ENCODE measurements around the gene FLRT2. TPM values are rescaled to one million over a fixed set of nuclear protein-coding genes. Genes with fewer than 3 reads are reported as not detected.

FLRT2 gene
- total and polyA plus RNA-seq, 3 donors from 2014 or later = 20.1 to 134 (median 34.4) TPM

DNA sequence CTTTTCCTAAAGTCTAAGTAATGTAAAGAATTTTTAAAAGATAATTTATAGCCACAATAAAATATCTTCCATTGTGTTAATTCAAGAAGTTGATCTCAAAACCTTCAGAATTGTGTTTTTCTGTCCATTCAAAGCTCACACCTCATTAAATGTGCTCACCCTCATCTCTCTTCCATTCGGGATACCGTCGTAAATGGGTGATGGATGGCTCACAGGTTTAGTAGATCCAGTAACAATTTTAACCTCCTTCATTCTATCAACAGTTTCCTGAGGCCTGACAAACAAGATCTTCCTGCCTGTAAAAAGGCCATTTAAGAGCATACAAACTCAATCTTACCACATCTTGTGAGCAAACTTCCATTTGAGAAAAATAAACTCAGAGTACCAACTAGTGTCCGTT, 9.4 kb upstream of the FLRT2 start:
- no peak for DNase-seq
- no peaks in the 10 kb centered on the region for H3K9me3 ChIP-seq
- H3K4me3 ChIP-seq = no peak overlapping the region
- no peak overlapping the region for H3K27ac ChIP-seq
- 91 to 92% methylated on average over 4 of the region's 4 CpGs for WGBS, 2 donors
- intact Hi-C loops (cut with DNase I; ENCODE audit: low total_unique reads) = no loop called here
- H3K36me3 ChIP-seq (ENCODE audit: low read depth, missing control alignments) = no peaks in the 10 kb centered on the region
- no peak for TF ChIP-seq POLR2A (IDR thresholded peaks at IDR 0.05)
- TF ChIP-seq, protein P1, sequence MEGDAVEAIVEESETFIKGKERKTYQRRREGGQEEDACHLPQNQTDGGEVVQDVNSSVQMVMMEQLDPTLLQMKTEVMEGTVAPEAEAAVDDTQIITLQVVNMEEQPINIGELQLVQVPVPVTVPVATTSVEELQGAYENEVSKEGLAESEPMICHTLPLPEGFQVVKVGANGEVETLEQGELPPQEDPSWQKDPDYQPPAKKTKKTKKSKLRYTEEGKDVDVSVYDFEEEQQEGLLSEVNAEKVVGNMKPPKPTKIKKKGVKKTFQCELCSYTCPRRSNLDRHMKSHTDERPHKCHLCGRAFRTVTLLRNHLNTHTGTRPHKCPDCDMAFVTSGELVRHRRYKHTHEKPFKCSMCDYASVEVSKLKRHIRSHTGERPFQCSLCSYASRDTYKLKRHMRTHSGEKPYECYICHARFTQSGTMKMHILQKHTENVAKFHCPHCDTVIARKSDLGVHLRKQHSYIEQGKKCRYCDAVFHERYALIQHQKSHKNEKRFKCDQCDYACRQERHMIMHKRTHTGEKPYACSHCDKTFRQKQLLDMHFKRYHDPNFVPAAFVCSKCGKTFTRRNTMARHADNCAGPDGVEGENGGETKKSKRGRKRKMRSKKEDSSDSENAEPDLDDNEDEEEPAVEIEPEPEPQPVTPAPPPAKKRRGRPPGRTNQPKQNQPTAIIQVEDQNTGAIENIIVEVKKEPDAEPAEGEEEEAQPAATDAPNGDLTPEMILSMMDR (IDR thresholded peaks at IDR 0.05) = no peak
- H3K4me1 ChIP-seq = no peaks in the 10 kb centered on the region
- no peaks in the 10 kb centered on the region for H3K27me3 ChIP-seq

- WGBS, 2 donors = 66 to 71% methylated on average over 2 of the region's 2 CpGs
- no peak for DNase-seq
- TF ChIP-seq POLR2A (IDR thresholded peaks at IDR 0.05) = no peak
- TF ChIP-seq, protein P1 (IDR thresholded peaks at IDR 0.05) = no peak
- Histone ChIP-seq H3K27me3 (no peaks in the 10 kb centered on the region), H3K36me3 (ENCODE audit: low read depth, missing control alignments) (no peaks in the 10 kb centered on the region), H3K27ac (no peak overlapping the region), H3K9me3 (no peaks in the 10 kb centered on the region), H3K4me1 (no peaks in the 10 kb centered on the region), H3K4me3 (no peak overlapping the region)
- intact Hi-C loops (cut with DNase I; ENCODE audit: low total_unique reads) = no loop called here
These were observed 6.3 kb upstream of the FLRT2 start for GRCh38 chr14:85523624-85524023.

DNA sequence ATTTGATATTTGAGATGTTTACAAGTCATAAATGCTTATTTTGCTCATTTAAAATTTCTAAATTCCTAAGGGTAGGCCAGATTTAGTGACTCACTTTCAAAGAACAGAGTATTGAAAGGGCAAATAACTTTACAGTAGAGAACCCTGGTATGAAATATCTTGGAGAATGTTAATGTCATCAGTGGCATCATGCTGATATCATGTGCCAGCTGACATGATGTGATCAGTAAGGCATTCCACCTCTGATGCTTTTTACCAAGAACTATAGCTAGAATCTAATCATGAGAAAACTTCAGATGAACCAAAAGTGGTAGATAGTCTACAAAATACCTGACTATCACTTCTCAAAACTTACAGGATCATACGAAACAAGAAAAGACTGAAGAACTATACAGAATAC, 2.9 kb upstream of the FLRT2 start:
- Histone ChIP-seq H3K9me3 (no peaks in the 10 kb centered on the region), H3K27ac (no peak overlapping the region), H3K4me3 (no peak overlapping the region), H3K27me3 (no peaks in the 10 kb centered on the region), H3K36me3 (ENCODE audit: low read depth, missing control alignments) (no peaks in the 10 kb centered on the region), H3K4me1 (peaks cover 3% of the 10 kb centered on the region)
- intact Hi-C loops (cut with DNase I; ENCODE audit: low total_unique reads) = loop anchor here (5.0 kb wide), 1 partner anchor 180 kb away; no protein-coding TSS in a partner anchor
- no peak for TF ChIP-seq POLR2A (IDR thresholded peaks at IDR 0.05)
- TF ChIP-seq, protein P1 (IDR thresholded peaks at IDR 0.05) = no peak
- no peak for DNase-seq
- WGBS, 2 donors = 89 to 94% methylated on average over 1 of the region's 1 CpG

DNA sequence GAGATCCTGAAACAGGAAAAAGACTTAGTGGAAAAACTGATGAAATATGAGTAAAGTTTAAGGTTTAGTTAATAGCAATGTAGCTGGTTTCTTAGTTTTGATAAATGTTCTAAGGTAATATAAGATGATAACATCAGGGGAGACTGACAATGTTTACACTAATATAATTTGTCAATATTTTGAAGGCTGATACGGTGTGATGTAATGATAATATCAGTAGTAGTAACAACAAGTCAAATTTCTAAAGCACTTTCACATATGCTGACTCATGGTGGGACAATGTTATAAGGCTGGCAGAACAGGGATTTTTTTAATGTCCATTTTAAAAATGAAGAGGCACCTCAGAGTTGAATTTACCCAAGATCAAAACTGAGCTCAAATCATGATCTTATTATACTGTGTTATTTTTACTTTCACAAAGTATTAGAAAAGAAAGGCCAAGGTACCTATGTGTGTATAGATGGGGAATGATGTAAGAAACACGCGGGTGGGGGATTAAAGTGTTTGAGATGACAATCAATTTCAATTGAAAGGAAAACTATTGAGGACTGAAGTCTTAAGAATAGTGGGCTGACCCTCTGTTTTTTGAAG, 2.4 kb upstream of the FLRT2 start:
- H3K4me3 ChIP-seq = no peak overlapping the region
- no peak for DNase-seq
- H3K4me1 ChIP-seq = peaks cover 3% of the 10 kb centered on the region
- H3K27me3 ChIP-seq = no peaks in the 10 kb centered on the region
- intact Hi-C loops (cut with DNase I; ENCODE audit: low total_unique reads) = loop anchor here (5.0 kb wide), 1 partner anchor 180 kb away; no protein-coding TSS in a partner anchor
- H3K9me3 ChIP-seq = no peaks in the 10 kb centered on the region
- WGBS, 2 donors = 64 to 72% methylated on average over 3 of the region's 3 CpGs
- peak overlapping the region in 1 of 2 donors; percentile 92 for H3K27ac ChIP-seq
- H3K36me3 ChIP-seq (ENCODE audit: low read depth, missing control alignments) = no peaks in the 10 kb centered on the region
- TF ChIP-seq POLR2A (IDR thresholded peaks at IDR 0.05) = no peak
- TF ChIP-seq, protein P1 (IDR thresholded peaks at IDR 0.05) = no peak
